Left ventricle myocardium superior (tissue), 1 donor: ENCODE data around the gene ASH1L. TPM values are rescaled to one million over a fixed set of nuclear protein-coding genes. Genes with fewer than 3 reads are reported as not detected.
"Not testable (repeated sequence)": the region's sequence is repeated elsewhere in the genome, so short reads cannot be mapped to it uniquely, and the experiment has no call there.

ENCODE experiments used
- ATAC-seq: fragments of 200-7000 bp; cut with Tn5 transposase; one replicate; pipeline ENCODE4 v1.9.1; 2020; ENCODE audit warnings: mild to moderate bottlenecking, moderate library complexity
- DNase-seq: peaks from one replicate; pipeline ENCODE4 v3.0.0-alpha.2; 2020
- intact Hi-C: fragments of 100-400 bp; cut with micrococcal nuclease; formaldehyde crosslinking; loops from one replicate; pipeline ENCODE4 v1.11.0; 2022
- total RNA-seq: library from RNA; stranded (reverse); fragmentation: NEBNext Ultra II Directional; extraction: Animal tissue kit (Norgen Biotek cat#: 25700); gene quantifications from one replicate; pipeline ENCODE4 v1.2.1, GENCODE V29; 2021
- donor health status: DM: no; HTN: yes; CAD: no; lungs with severe emphysema.

ASH1L gene
- total RNA-seq, 1 donor from 2014 or later, result 41.1 TPM

DNA sequence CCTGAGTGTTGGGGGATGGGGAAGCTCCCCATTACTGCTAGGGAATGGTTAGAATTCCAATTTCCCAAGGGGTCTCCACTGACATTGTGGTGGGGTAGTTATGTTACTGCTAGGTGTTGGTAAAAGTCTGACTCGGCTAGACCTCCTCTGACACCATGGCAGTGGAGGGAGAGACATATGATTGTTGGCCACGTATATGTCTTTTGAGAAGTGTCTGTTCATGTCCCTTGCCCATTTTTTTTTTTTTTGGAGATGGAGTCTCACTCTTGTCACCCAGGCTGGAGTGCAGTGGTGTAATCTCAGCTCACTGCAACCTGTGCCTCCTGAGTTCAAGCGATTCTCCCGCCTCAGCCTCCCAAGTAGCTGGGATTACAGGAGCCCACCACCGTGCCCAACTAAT is 176.8 kb downstream of the ASH1L start:
- DNase-seq, intact Hi-C loops, ATAC-seq: not testable (repeated sequence)

GRCh38 chr1:155383406-155383805 is 179.2 kb downstream of the ASH1L start:
- intact Hi-C loops, result no loop called here

DNA sequence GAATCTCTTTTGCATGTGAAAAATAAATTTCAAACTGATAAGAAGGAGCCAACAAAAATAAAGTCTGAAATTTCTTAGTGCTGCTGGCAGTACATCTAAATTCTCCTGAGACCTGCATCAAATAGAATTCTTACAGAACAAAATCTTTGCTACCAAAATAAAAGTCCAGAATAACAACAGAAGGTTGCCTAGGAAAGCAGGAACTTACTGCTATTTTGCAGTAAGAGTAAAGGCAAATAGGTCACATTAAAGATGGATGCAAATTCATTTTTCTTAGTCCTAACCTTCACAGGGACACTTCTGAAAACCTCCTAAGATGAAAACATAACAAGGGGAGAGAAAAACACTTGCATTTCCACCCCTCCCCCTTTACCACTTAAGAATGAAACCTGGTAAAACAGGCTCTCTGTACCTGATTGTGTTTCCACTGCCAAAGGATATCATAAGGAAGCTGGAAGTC is 182.9 kb downstream of the ASH1L start:
- DNase-seq (no peak), ATAC-seq (peak; percentile 88)
- intact Hi-C loops, result no loop called here

More at GRCh38 chr1:155383406-155383805, 179.2 kb downstream of the ASH1L start:
- DNase-seq, result no peak
- no peak for ATAC-seq

- DNase-seq (no peak), ATAC-seq (peak; percentile 46)
- intact Hi-C loops, result no loop called here
These were observed 183.4 kb downstream of the ASH1L start for GRCh38 chr1:155379180-155379579.

GRCh38 chr1:155360051-155360450 is 202.6 kb downstream of the ASH1L start:
- DNase-seq (no peak), ATAC-seq (no peak)
- intact Hi-C loops, result no loop called here

- intact Hi-C loops, result no loop called here
- DNase-seq (no peak), ATAC-seq (no peak)
These were observed 210.0 kb downstream of the ASH1L start for GRCh38 chr1:155352631-155353030.

DNA sequence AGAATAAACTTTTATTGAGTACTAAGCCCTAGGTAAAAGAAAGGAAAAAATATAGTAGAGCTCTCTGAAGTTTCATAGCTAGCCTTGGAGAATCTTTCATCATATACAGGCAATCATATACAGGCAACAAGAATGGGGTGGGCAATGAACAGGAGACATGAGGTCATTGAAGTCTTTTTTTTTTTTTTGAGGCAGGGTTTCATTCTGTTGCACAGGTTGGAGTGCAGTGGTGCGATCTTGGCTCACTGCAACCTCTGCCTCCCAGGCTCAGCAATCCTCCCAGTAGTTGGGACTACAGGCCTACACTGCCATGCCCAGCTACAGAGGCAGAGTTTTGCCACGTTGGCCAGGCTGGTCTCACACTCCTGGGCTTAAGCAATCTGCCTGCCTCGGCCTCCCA is 219.8 kb downstream of the ASH1L start:
- intact Hi-C loops, result no loop called here
- no peak for DNase-seq
- no peak for ATAC-seq

DNA sequence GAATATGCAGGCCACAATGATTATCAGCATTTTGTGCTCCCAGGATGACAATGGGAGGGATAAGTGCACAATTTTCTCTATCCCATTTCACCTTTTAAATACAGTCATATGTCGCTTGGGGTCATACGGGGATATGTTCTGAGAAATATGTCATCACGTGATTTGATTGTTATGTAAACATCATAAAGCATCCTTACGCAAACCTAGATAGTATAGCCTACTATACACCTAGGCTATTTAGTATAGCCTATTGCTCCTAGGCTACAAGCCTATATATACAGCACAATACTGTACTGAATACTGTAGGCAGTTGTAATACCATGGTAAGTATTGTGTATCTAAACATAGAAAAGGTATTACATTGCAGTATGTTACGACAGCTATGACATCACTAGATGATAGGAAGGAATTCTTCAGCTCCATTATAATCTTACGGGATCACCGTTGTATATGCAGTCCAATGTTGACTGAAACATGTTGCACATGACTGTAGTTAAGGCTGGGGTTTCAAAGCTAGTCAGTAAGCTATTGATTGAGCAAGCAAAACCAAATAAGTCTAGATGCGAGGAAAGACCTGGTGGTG is 223.0 kb downstream of the ASH1L start:
- intact Hi-C loops, result no loop called here
- no peak for DNase-seq
- no peak for ATAC-seq

DNA sequence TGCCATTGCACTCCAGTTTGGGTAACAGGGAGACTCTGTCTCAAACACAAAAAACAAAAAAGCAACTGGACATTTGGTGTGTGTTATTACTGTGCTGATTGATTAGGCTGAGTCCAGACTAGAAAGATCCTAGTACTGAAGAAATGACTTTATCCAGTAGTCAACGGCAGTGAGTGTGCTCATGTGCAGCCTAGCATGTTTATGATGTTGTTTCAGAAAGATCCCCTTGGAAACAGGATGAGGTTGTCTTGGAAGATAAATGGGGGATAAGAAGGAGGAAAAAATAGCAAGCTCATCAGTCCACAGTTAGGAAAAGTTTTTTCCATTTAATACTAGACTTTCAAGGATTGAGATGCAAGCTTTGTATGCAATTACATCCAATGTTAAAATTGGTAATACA is 227.6 kb downstream of the ASH1L start:
- ATAC-seq (no peak), DNase-seq (no peak)
- intact Hi-C loops, result no loop called here

DNA sequence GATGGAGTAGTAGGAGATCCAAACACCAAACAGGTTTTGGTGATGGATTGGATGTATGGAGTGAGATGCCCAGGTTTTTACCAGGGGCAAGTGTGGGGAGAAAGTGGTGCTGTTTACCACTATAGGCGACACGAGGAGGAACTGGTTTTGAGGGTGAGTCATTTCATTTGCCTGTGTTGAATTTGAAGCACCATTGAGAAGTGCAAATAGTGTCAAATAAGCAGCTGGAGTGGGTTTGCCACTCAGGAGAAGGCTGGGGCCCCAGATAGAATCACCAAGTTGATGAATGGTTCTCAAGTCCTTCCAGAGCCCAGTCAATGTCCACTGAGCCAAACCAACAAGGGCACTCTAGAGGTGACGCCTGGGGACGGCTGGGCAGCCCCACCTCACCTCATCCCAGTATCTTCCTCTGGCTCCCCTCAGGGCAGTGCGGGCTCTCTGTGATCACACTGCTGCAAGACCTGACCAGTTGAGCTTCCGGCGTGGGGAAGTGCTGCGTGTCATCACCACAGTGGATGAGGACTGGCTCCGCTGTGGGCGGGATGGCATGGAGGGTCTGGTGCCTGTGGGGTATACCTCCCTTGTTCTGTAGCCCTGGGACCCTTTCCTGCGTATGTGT is 232.5 kb downstream of the ASH1L start:
- no peak for DNase-seq

GRCh38 chr1:155328856-155329255 is 233.7 kb downstream of the ASH1L start:
- intact Hi-C loops, result loop anchor here (10.0 kb wide), 1 partner anchor 54 kb away; the partner anchor contains the start of genes CLK2 and HCN3
- DNase-seq, ATAC-seq: not testable (repeated sequence)

More for the DNA sequence above, 232.5 kb downstream of the ASH1L start:
- intact Hi-C loops, result loop anchor here (10.0 kb wide), 1 partner anchor 55 kb away; the partner anchor contains the start of genes CLK2 and HCN3
- ATAC-seq, result no peak

GRCh38 chr1:155327981-155328380 is 234.6 kb downstream of the ASH1L start:
- ATAC-seq, result no peak
- DNase-seq, result no peak
- intact Hi-C loops, result loop anchor here (10.0 kb wide), 1 partner anchor 53 kb away; the partner anchor contains the start of genes CLK2 and HCN3

GRCh38 chr1:155326631-155327037 is 236.0 kb downstream of the ASH1L start:
- intact Hi-C loops, result loop anchor here (10.0 kb wide), 1 partner anchor 52 kb away; the partner anchor contains the start of genes CLK2 and HCN3
- ATAC-seq (no peak), DNase-seq (no peak)

GRCh38 chr1:155326020-155326526 is 236.5 kb downstream of the ASH1L start:
- DNase-seq (no peak), ATAC-seq (no peak)
- intact Hi-C loops, result loop anchor here (10.0 kb wide), 1 partner anchor 51 kb away; the partner anchor contains the start of genes CLK2 and HCN3

- ATAC-seq (no peak), DNase-seq (no peak)
- intact Hi-C loops, result loop anchor here (10.0 kb wide), 1 partner anchor 51 kb away; the partner anchor contains the start of genes CLK2 and HCN3
These were observed 237.1 kb downstream of the ASH1L start for GRCh38 chr1:155325603-155325893.

DNA sequence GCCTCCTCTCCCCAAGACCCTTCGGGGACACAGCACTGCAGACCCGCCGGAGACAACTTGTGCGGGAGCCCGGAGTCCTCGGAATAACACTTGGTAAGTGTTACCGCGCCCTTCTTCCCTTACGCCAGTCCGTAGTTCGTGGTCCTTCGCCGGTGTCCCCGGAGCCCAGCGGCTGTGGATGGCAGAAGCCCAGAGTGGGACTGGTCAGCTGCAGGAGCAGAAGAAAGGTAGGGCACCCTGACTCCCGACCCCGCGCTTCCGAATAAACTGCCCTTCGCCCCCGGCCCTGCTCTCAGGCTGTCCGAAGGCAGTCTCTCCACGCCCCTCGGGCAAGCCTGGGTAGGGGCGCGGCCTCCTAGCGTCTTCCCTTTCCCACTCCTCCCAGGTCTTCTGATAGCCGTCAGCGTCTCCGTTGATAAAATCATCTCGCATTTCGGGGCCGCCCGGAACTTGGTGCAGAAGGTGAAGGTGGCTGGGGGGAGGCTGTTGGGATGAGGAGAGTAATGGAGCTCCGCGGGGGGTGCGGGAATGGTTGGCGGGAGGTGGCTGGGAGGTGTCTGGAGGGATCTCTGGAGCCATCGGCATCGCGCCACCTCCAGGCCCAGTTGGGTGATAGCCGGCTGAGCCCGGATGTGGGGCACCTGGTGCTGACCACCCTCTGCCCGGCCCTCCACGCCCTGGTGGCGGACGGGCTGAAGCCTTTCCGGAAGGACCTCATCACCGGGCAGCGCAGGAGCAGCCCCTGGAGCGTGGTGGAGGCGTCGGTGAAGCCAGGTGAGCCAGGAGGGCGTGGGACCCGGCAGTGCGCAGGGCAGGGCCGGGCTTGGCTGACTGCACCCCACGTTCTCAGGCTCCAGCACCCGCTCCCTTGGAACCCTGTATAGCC is 237.6 kb downstream of the ASH1L start:
- DNase-seq (peak; percentile 73), ATAC-seq (no peak)
- intact Hi-C loops, result loop anchor here (10.0 kb wide), 1 partner anchor 50 kb away; the partner anchor contains the start of genes CLK2 and HCN3

DNA sequence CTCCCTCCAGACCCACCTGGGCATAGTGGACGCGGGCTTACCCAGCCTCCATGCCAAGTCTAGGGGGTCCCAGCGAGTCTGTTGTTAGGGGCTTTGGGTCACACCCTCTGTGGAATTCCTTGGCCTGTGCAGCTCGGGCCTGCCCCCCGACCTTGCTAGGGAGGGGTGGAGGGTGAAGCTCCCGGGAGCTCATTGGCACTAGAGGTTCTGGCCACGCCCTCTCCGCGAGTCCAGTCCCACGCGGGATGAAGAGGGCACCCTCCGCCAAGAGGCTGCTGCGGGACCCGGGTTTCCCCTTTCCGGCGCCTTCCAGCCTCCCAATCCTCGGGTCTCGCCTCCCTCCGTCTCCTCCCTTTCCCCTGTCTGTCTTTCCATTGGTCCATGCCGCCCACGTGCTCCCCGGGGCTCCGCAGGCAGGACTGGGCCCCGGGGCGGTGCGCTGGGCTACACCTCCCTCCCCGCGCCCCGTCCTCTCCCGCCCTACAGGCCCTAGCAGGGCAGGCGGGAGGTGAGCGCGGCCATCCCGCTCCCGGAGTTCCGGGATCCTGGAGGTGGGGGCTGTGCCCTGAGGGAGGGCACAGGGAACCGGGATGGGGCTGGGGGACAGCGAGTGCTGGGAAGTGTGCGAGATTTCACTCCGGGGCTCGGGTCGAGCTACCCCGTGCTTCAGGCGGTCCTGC is 238.4 kb downstream of the ASH1L start:
- peak; percentile 84 for ATAC-seq
- intact Hi-C loops, result loop anchor here (10.0 kb wide), 1 partner anchor 49 kb away; the partner anchor contains the start of genes CLK2 and HCN3
- peak; percentile 96 for DNase-seq

DNA sequence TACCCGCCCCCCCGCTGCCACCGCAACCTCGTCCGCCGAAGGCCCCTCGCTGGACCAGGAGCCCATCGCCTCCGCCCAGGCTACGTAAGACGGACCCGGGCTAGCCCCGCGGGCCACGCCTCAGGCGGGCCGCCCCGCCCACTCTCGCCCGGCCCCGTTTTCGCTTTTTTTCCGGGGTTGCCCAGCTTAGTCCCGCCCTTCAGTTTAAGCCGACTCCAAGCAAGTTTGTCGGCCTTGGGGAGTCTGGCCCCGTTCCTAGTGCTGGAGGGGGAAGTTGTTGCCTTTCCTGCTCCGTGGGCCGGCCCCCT is 238.9 kb downstream of the ASH1L start:
- peak; percentile 92 for DNase-seq
- ATAC-seq, result peak; percentile 72
- intact Hi-C loops, result loop anchor here (10.0 kb wide), 1 partner anchor 49 kb away; the partner anchor contains the start of genes CLK2 and HCN3
